ENCODE results near the gene RASGEF1C. TPM values are rescaled to one million over a fixed set of nuclear protein-coding genes. Genes with fewer than 3 reads are reported as not detected.

Gene RASGEF1C
- total RNA-seq, 6 experiments from 2014 or later = not detected

GRCh38 chr5:180175015-180175431 is 34.0 kb downstream of the RASGEF1C start:
- peaks cover 45% of the 10 kb centered on the region for H3K9me3 Mint-ChIP-seq
- H3K36me3 Mint-ChIP-seq (ENCODE audit: low read depth) = no peaks in the 10 kb centered on the region; the same call in 1 of the 2 replicates
- TF ChIP-seq, protein P1, sequence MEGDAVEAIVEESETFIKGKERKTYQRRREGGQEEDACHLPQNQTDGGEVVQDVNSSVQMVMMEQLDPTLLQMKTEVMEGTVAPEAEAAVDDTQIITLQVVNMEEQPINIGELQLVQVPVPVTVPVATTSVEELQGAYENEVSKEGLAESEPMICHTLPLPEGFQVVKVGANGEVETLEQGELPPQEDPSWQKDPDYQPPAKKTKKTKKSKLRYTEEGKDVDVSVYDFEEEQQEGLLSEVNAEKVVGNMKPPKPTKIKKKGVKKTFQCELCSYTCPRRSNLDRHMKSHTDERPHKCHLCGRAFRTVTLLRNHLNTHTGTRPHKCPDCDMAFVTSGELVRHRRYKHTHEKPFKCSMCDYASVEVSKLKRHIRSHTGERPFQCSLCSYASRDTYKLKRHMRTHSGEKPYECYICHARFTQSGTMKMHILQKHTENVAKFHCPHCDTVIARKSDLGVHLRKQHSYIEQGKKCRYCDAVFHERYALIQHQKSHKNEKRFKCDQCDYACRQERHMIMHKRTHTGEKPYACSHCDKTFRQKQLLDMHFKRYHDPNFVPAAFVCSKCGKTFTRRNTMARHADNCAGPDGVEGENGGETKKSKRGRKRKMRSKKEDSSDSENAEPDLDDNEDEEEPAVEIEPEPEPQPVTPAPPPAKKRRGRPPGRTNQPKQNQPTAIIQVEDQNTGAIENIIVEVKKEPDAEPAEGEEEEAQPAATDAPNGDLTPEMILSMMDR (IDR thresholded peaks at IDR 0.05) = no peak
- H3K27ac Mint-ChIP-seq = no peak overlapping the region
- no peaks in the 10 kb centered on the region for H3K4me1 Mint-ChIP-seq (ENCODE audit: low read depth)
- no peak overlapping the region for H3K4me3 Mint-ChIP-seq
- DNase-seq = no peak
- peaks cover 5% of the 10 kb centered on the region for H3K27me3 Mint-ChIP-seq (ENCODE audit: insufficient read depth)

- no peak for DNase-seq
- TF ChIP-seq, protein P1 (IDR thresholded peaks at IDR 0.05) = no peak
- Mint-ChIP-seq H3K4me3 (no peak overlapping the region), H3K4me1 (ENCODE audit: low read depth) (no peaks in the 10 kb centered on the region), H3K27me3 (ENCODE audit: insufficient read depth) (peaks cover 5% of the 10 kb centered on the region), H3K9me3 (peaks cover 44% of the 10 kb centered on the region), H3K27ac (no peak overlapping the region), H3K36me3 (ENCODE audit: low read depth) (no peaks in the 10 kb centered on the region; the same call in 1 of the 2 replicates)
These were observed 34.4 kb downstream of the RASGEF1C start for GRCh38 chr5:180174587-180174972.

- Mint-ChIP-seq H3K9me3 (peaks cover 40% of the 10 kb centered on the region), H3K27ac (no peak overlapping the region), H3K4me1 (ENCODE audit: low read depth) (no peaks in the 10 kb centered on the region), H3K4me3 (no peak overlapping the region), H3K27me3 (ENCODE audit: insufficient read depth) (peaks cover 5% of the 10 kb centered on the region), H3K36me3 (ENCODE audit: low read depth) (no peaks in the 10 kb centered on the region; the same call in 1 of the 2 replicates)
- DNase-seq = no peak
- TF ChIP-seq, protein P1 (IDR thresholded peaks at IDR 0.05) = no peak
These were observed 35.0 kb downstream of the RASGEF1C start for GRCh38 chr5:180173875-180174586.

DNA sequence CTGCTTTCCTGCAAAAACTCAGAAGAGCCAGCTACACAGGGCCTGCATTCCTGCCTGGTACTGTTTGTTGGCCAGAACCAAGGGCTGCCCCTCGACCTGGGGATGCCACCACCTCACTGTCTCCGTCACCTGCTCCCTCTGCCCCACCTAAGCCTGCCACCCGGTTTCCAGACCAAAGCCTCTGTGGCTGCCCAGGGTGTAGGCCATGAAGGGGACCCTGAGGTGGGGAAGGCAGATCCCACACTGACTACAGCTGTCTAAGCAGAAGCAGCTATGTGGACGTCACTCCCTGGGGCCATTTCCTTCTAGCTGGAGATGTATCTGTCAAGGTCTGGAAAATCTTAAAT is 35.8 kb downstream of the RASGEF1C start:
- no peaks in the 10 kb centered on the region; the same call in 1 of the 2 replicates for H3K36me3 Mint-ChIP-seq (ENCODE audit: low read depth)
- H3K4me1 Mint-ChIP-seq (ENCODE audit: low read depth) = no peaks in the 10 kb centered on the region
- H3K4me3 Mint-ChIP-seq = no peak overlapping the region
- peaks cover 32% of the 10 kb centered on the region for H3K9me3 Mint-ChIP-seq
- H3K27me3 Mint-ChIP-seq (ENCODE audit: insufficient read depth) = peaks cover 5% of the 10 kb centered on the region
- H3K27ac Mint-ChIP-seq = no peak overlapping the region
- TF ChIP-seq, protein P1 (IDR thresholded peaks at IDR 0.05) = no peak
- no peak for DNase-seq

DNA sequence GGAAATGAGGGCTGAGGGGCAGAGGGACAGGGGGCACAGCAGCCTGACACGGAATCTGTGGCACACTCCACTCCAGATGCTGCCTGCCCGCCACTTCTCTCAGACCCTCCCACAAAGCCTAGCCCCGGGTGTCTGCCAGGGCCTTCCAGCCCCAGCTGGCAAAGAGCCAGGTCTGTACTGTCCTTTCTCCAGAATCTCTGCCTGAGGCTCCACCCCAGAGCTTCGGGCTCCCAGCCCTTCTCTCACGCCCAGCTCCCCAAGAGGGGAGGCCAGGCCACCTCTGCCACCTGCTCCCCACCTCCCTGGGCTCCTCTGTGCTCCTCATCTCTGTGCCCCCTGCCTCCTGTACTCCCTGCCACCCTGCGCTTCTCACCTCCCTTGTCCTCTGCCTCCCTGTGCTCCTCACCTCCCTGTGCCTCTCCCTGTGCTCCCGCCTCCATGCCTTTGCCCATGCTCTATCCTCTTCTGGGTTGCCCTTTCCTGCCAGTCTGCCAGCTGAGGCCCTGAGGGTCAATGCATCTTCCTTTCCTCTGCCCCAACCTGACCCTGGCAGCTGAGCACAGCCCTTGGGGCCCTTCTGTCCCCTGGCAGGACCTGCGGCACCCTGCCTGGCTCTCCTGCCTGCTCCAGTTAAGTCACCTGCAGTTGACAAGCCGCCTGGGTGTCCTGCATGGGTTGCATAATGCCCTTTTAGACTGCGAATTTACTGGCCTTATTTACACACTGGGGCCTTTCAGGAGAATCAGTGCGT is 36.4 kb downstream of the RASGEF1C start:
- TF ChIP-seq, protein P1 (IDR thresholded peaks at IDR 0.05) = no peak
- H3K27ac Mint-ChIP-seq = no peak overlapping the region
- DNase-seq = no peak
- no peaks in the 10 kb centered on the region; the same call in 1 of the 2 replicates for H3K36me3 Mint-ChIP-seq (ENCODE audit: low read depth)
- H3K9me3 Mint-ChIP-seq = peaks cover 34% of the 10 kb centered on the region
- no peak overlapping the region for H3K4me3 Mint-ChIP-seq
- H3K27me3 Mint-ChIP-seq (ENCODE audit: insufficient read depth) = peaks cover 5% of the 10 kb centered on the region
- H3K4me1 Mint-ChIP-seq (ENCODE audit: low read depth) = no peaks in the 10 kb centered on the region
